ENCODE data around the gene SLC25A13. TPM values are rescaled to one million over a fixed set of nuclear protein-coding genes. Genes with fewer than 3 reads are reported as not detected.

Gene SLC25A13
- 8.5 and 26.1 TPM in 2 replicates for total RNA-seq

GRCh38 chr7:96321658-96322372 lies at the start of gene SLC25A13:
SLC25A13 (minus strand) TSS chr7:96322098; CDS start chr7:96321956, 142 bp downstream.

Measured in cardiac atrium fibroblast (primary cell).